ENCODE results near the gene SHE. TPM values are rescaled to one million over a fixed set of nuclear protein-coding genes. Genes with fewer than 3 reads are reported as not detected.

The SHE gene
- polyA plus RNA-seq, 1 donor from 2014 or later, result 0.04 TPM

DNA sequence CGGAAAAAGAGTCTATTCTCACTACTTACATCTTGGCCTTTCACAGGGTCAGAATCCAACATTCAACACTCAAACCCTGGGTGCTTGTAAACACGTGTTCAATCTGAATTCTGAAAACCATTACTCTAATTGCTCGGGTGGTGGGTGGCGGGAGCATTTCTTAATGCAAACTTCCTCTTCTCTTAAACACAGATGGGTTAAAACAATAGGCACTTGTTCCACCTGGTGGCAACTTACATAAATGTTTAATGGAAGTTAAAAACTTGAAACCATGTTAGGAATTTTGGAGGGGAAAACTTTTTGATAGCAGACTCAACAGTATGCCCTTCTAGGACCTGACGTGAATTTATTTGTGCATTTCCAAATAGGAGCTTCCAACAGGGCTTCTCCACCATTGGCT lies 23.6 kb downstream of the SHE start:
- Histone ChIP-seq H3F3A (ENCODE audit: insufficient read depth, low read length, poor library complexity, severe bottlenecking) (no peaks in the 10 kb centered on the region), H3K4me2 (ENCODE audit: low read length) (no peak overlapping the region), H2AFZ (ENCODE audit: low read depth, low read length) (no peak overlapping the region), H3K79me2 (replicated peaks; ENCODE audit: insufficient read depth, low read length) (no peaks in the 10 kb centered on the region), H3K9me3 (ENCODE audit: low read length) (no peaks in the 10 kb centered on the region), H3K9me2 (ENCODE audit: insufficient read depth, low read length) (no peaks in the 10 kb centered on the region), H3K27ac (ENCODE audit: low read length) (no peak overlapping the region), H3K27me3 (ENCODE audit: insufficient read depth, low read depth, low read length) (no peaks in the 10 kb centered on the region), H3K4me3 (ENCODE audit: low read length) (no peak overlapping the region), H3K9ac (ENCODE audit: low read length) (no peak overlapping the region), H4K20me1 (ENCODE audit: insufficient read depth) (no peaks in the 10 kb centered on the region), H3K36me3 (ENCODE audit: insufficient read depth, low read length) (no peaks in the 10 kb centered on the region)
- TF ChIP-seq SMC3 (conservative IDR thresholded peaks at IDR 0.05; ENCODE audit: poor library complexity), result no peak
- TF ChIP-seq, protein P1, sequence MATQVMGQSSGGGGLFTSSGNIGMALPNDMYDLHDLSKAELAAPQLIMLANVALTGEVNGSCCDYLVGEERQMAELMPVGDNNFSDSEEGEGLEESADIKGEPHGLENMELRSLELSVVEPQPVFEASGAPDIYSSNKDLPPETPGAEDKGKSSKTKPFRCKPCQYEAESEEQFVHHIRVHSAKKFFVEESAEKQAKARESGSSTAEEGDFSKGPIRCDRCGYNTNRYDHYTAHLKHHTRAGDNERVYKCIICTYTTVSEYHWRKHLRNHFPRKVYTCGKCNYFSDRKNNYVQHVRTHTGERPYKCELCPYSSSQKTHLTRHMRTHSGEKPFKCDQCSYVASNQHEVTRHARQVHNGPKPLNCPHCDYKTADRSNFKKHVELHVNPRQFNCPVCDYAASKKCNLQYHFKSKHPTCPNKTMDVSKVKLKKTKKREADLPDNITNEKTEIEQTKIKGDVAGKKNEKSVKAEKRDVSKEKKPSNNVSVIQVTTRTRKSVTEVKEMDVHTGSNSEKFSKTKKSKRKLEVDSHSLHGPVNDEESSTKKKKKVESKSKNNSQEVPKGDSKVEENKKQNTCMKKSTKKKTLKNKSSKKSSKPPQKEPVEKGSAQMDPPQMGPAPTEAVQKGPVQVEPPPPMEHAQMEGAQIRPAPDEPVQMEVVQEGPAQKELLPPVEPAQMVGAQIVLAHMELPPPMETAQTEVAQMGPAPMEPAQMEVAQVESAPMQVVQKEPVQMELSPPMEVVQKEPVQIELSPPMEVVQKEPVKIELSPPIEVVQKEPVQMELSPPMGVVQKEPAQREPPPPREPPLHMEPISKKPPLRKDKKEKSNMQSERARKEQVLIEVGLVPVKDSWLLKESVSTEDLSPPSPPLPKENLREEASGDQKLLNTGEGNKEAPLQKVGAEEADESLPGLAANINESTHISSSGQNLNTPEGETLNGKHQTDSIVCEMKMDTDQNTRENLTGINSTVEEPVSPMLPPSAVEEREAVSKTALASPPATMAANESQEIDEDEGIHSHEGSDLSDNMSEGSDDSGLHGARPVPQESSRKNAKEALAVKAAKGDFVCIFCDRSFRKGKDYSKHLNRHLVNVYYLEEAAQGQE (IDR thresholded peaks at IDR 0.05; ENCODE audit: borderline replicate concordance), result no peak
- TF ChIP-seq POLR2AphosphoS5 (IDR thresholded peaks at IDR 0.05), result no peak
- no peak for TF ChIP-seq TAF1 (IDR thresholded peaks at IDR 0.05; ENCODE audit: low read depth)

DNA sequence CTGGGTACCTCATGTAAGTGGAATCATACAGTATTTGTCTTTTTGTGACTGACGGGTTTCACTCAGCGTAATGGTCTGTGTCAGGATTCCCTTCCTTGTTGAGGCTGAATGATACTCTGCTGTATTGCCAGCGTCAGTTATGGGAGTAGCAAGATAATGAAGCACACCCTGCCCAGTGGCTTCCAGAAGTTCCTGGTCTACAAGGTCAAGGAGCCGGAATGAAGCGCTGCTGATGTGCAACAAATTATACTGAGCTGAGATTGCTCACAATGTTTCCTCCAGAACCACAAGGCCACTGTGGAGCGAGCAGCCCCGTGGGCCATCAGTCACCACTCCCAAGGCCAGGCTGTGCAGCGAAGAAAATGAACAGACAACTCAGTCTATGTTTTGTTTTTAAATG lies 24.2 kb downstream of the SHE start:
- Histone ChIP-seq H3K36me3 (ENCODE audit: insufficient read depth, low read length) (no peaks in the 10 kb centered on the region), H3K9me2 (ENCODE audit: insufficient read depth, low read length) (no peaks in the 10 kb centered on the region), H2AFZ (ENCODE audit: low read depth, low read length) (no peak overlapping the region), H4K20me1 (ENCODE audit: insufficient read depth) (no peaks in the 10 kb centered on the region), H3K4me2 (ENCODE audit: low read length) (no peak overlapping the region), H3K79me2 (replicated peaks; ENCODE audit: insufficient read depth, low read length) (no peaks in the 10 kb centered on the region), H3K9ac (ENCODE audit: low read length) (no peak overlapping the region), H3K27ac (ENCODE audit: low read length) (no peak overlapping the region), H3F3A (ENCODE audit: insufficient read depth, low read length, poor library complexity, severe bottlenecking) (no peaks in the 10 kb centered on the region), H3K9me3 (ENCODE audit: low read length) (no peaks in the 10 kb centered on the region), H3K4me3 (ENCODE audit: low read length) (no peak overlapping the region), H3K27me3 (ENCODE audit: insufficient read depth, low read depth, low read length) (no peaks in the 10 kb centered on the region)
- TF ChIP-seq, protein P1 (IDR thresholded peaks at IDR 0.05; ENCODE audit: borderline replicate concordance), result no peak
- TF ChIP-seq EP300 (conservative IDR thresholded peaks at IDR 0.05; ENCODE audit: poor library complexity, severe bottlenecking), result no peak
- no peak for TF ChIP-seq TAF1 (IDR thresholded peaks at IDR 0.05; ENCODE audit: low read depth)
- TF ChIP-seq, protein P2, sequence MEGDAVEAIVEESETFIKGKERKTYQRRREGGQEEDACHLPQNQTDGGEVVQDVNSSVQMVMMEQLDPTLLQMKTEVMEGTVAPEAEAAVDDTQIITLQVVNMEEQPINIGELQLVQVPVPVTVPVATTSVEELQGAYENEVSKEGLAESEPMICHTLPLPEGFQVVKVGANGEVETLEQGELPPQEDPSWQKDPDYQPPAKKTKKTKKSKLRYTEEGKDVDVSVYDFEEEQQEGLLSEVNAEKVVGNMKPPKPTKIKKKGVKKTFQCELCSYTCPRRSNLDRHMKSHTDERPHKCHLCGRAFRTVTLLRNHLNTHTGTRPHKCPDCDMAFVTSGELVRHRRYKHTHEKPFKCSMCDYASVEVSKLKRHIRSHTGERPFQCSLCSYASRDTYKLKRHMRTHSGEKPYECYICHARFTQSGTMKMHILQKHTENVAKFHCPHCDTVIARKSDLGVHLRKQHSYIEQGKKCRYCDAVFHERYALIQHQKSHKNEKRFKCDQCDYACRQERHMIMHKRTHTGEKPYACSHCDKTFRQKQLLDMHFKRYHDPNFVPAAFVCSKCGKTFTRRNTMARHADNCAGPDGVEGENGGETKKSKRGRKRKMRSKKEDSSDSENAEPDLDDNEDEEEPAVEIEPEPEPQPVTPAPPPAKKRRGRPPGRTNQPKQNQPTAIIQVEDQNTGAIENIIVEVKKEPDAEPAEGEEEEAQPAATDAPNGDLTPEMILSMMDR (IDR thresholded peaks at IDR 0.05; ENCODE audit: poor library complexity, severe bottlenecking), result no peak
- TF ChIP-seq POLR2AphosphoS5 (IDR thresholded peaks at IDR 0.05), result no peak
- no peak for TF ChIP-seq SMC3 (conservative IDR thresholded peaks at IDR 0.05; ENCODE audit: poor library complexity)
- no peak for TF ChIP-seq RAD21 (conservative IDR thresholded peaks at IDR 0.05)
- TF ChIP-seq MXI1 (conservative IDR thresholded peaks at IDR 0.05; ENCODE audit: poor library complexity, severe bottlenecking), result no peak
- TF ChIP-seq EZH2 (IDR thresholded peaks at IDR 0.05; ENCODE audit: borderline replicate concordance, insufficient read depth, low read length, poor library complexity, severe bottlenecking), result no peak
